GM10248 (cell line): ENCODE results near the gene DCN.

Experiments used
- CTCF ChIA-PET: fragments of 300-600 bp; sonication (Branson Sonifier 250); formaldehyde crosslinking; extraction: SDS; loops from one replicate; lab custom pipeline; 2021; ENCODE audit warnings: antibody characterized with exemption; lab: Yijun Ruan, JAX
- POLR2A ChIA-PET: fragments of 350-650 bp; sonication (Branson Sonifier 250); formaldehyde crosslinking; extraction: SDS; loops from one replicate; lab custom pipeline; 2020; ENCODE audit warnings: antibody characterized with exemption; lab: Yijun Ruan, JAX
- DNase-seq: peaks from one replicate; pipeline ENCODE4 v3.0.0; 2012; ENCODE audit errors: extremely low spot score
- TF ChIP-seq, protein P1 (sequence below): IDR thresholded peaks from 2 replicates; pipeline ENCODE4 v1.5.1; 2012; ENCODE audit warnings: mild to moderate bottlenecking, low read depth; ENCODE audit errors: extremely low read depth, missing control alignments, control extremely low read depth

The DCN gene

DNA sequence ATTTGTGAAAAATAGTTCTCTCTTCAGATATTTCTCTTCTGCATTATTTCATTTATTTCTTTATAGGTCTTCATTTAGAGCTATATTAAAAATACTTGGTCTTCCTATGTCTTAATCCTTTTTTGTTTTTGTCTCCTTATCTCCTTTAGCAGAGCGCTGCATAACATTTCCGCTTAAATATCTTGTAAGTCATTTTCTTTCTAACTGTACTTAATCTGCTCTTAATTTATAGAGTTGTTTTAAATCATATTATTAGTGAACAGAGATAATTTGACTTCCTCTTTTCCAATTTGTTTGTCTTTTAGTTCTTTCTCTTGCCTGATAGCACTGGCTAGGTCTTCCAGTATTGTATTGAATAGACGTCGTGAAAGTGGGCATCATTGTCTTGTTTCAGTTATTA is 89.3 kb downstream of the DCN start:
- TF ChIP-seq, protein P1, sequence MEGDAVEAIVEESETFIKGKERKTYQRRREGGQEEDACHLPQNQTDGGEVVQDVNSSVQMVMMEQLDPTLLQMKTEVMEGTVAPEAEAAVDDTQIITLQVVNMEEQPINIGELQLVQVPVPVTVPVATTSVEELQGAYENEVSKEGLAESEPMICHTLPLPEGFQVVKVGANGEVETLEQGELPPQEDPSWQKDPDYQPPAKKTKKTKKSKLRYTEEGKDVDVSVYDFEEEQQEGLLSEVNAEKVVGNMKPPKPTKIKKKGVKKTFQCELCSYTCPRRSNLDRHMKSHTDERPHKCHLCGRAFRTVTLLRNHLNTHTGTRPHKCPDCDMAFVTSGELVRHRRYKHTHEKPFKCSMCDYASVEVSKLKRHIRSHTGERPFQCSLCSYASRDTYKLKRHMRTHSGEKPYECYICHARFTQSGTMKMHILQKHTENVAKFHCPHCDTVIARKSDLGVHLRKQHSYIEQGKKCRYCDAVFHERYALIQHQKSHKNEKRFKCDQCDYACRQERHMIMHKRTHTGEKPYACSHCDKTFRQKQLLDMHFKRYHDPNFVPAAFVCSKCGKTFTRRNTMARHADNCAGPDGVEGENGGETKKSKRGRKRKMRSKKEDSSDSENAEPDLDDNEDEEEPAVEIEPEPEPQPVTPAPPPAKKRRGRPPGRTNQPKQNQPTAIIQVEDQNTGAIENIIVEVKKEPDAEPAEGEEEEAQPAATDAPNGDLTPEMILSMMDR: no peak
- no peak for DNase-seq
- CTCF ChIA-PET: interaction anchor here (2.0 kb wide), 1 partner anchor 15 kb away, joined by 5 read pairs; no protein-coding TSS in a partner anchor
- POLR2A ChIA-PET: no interaction called here

DNA sequence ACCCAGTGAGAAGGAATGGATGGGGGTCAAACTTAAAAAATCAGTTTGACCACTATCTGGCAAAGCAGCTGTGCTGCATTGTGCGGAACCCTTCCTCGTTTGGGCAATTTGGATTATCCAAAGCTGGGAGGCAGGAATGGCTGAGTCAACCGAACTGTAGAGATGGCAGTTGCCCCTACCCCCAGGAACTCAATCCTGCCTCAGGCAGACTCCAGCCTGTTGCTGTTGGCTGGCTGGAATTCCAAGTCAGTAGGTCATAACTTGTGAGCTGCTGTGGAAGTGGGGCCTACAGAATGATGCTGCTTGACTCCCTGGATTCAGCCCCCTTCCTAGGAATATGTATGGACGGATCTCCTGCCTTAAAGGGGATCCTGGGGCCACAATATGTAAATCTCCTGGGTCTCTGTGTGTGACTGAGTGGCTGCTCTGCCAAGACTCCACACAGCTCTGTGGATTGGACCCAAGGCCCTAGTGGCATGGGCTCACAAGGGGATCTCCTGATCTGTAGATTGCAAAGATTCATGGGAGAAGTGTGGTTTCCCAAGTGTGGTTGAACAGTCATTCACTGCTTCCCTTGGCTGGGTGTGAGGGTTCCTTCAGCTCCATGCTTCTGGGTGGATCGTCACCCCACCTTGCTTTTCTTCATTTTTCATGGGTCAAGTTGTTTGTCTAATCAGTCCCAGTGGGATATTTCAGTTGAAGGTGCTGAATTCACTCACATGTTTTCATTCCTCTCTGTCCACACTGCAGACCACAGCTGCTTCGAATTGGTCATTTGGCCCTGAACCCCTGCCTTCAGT is 90.5 kb downstream of the DCN start:
- TF ChIP-seq, protein P1: no peak
- POLR2A ChIA-PET: no interaction called here
- DNase-seq: no peak
- CTCF ChIA-PET: interaction anchor here (0.8 to 1.6 kb wide), 2 partner anchors 17 to 19 kb away, joined by 3 to 8 read pairs; partner anchors contain the start of gene LUM
